GM18861 (cell line): ENCODE results near the gene GAS1.
A peak's percentile ranks its signal among the peaks of the same experiment; 100 is the strongest.

Source experiments
- ATAC-seq: cut with Tn5 transposase; IDR thresholded peaks from one replicate; pipeline ENCODE4 v1.9.1; 2021; ENCODE audit not compliant: unreplicated experiment

Gene GAS1

GRCh38 chr9:86947146-86948073 lies at the start of gene GAS1:
GAS1 (minus strand) TSS chr9:86947506; CDS start chr9:86946779, 727 bp downstream.
- peak; percentile 62 for ATAC-seq

- no peak for ATAC-seq
Measured at GRCh38 chr9:86994231-86994630, 46.9 kb upstream of the GAS1 start.

- ATAC-seq: no peak
Measured at GRCh38 chr9:86993830-86994229, 46.5 kb upstream of the GAS1 start.

GRCh38 chr9:86991077-86991476 lies 43.8 kb upstream of the GAS1 start:
- ATAC-seq: no peak

- no peak for ATAC-seq
Measured at GRCh38 chr9:86990290-86990689, 43.0 kb upstream of the GAS1 start.

GRCh38 chr9:86987900-86988299 lies 40.6 kb upstream of the GAS1 start:
- no peak for ATAC-seq

- ATAC-seq: no peak
Measured at GRCh38 chr9:86985132-86985647, 37.9 kb upstream of the GAS1 start.

- ATAC-seq: no peak
Measured at GRCh38 chr9:86983620-86984259, 36.4 kb upstream of the GAS1 start.

- no peak for ATAC-seq
Measured at GRCh38 chr9:86983249-86983619, 35.9 kb upstream of the GAS1 start.

GRCh38 chr9:86980802-86981201 lies 33.5 kb upstream of the GAS1 start:
- ATAC-seq: no peak

- no peak for ATAC-seq
Measured at GRCh38 chr9:86979657-86980056, 32.4 kb upstream of the GAS1 start.

- no peak for ATAC-seq
Measured at GRCh38 chr9:86978922-86979474, 31.7 kb upstream of the GAS1 start.

- ATAC-seq: no peak
Measured at GRCh38 chr9:86978413-86978812, 31.1 kb upstream of the GAS1 start.

- no peak for ATAC-seq
Measured at GRCh38 chr9:86977205-86977835, 30.0 kb upstream of the GAS1 start.

GRCh38 chr9:86975606-86976005 lies 28.3 kb upstream of the GAS1 start:
- no peak for ATAC-seq

- no peak for ATAC-seq
Measured at GRCh38 chr9:86975036-86975435, 27.7 kb upstream of the GAS1 start.

- no peak for ATAC-seq
Measured at GRCh38 chr9:86974421-86974820, 27.1 kb upstream of the GAS1 start.

- ATAC-seq: no peak
Measured at GRCh38 chr9:86971742-86972141, 24.4 kb upstream of the GAS1 start.

- no peak for ATAC-seq
Measured at GRCh38 chr9:86968258-86968920, 21.1 kb upstream of the GAS1 start.

- ATAC-seq: no peak
Measured at GRCh38 chr9:86966852-86967511, 19.7 kb upstream of the GAS1 start.
